ENCODE measurements around the gene ZC3HAV1.
"Not testable (repeated sequence)": the region's sequence is repeated elsewhere in the genome, so short reads cannot be mapped to it uniquely, and the experiment has no call there.

The ZC3HAV1 gene

DNA sequence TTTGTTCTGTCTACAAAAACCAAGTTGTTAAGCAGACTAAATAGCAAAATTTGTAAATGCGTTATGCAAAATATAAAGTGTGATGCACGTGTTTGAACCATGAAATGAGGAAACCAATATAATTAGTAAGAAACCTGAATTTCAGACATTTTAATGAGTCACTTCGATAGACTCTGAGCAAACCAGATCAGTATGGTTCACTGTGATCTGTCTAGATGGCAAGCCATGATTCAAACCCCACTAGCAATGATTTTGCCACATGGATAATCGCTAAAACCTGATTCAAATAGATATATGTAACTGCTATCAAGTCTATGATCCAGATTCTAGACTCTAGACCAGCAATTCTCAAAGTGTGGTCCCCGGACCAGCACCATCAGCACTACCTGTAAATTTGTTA, 24.8 kb downstream of the ZC3HAV1 start:
- DNase-seq: no peak

DNA sequence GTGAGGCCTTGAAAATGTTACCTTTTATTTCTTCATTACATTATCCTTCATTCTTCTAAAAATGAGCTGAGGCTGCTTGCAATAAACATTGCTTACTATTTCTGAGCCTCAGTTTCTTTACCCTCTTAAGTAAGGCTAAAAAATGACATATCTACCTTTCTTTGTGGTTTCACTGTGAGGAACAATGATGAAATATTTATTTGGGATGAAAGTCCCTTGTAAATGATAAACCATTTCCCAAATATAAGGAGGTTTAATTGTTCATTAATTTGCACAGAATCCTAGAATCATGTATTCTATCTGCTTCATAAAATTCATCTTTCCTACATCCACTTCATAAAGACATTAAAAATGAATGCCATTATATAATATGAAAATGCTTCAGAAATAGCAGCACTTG, 27.9 kb downstream of the ZC3HAV1 start:
- no peak for DNase-seq

DNA sequence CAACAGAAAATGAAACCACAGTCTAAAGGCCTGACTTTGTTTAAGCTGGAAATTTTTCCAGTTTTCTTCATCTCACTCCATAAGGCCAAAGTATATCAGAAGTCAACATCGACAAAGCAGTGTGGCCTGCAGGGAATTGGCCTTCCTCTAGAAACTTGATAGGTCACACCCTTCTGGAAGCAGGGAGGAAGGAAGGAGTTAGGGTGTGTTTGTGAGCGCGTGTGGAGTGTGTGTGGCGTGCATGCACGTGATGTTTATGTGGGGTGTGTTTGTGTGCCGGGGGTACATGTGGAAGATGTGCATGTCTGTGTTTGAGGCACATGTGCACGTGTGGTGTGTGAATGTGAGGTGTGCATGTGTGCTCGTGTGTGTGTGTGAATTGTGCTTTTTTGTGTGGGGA, 28.6 kb downstream of the ZC3HAV1 start:
- DNase-seq: no peak

DNA sequence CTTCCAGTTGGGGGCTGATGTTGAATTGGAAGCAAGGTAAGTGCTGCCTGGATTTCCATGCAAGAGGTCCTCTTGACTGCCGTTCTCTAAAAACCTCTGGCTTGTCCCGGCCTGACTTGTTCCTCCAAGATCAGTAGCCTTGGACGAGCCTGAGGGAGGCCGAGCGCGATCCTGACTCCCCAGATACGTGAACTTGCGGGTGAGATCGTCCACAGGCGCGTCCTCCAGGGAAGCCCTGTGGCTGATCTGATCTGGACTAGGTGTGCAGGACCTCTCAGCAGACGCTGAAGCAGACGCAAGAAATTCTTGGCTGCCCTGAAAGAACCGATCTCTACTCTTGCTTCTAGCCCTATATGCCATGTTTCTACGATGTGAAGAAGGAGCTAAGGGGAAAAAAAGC, 29.7 kb downstream of the ZC3HAV1 start:
- DNase-seq: no peak

DNA sequence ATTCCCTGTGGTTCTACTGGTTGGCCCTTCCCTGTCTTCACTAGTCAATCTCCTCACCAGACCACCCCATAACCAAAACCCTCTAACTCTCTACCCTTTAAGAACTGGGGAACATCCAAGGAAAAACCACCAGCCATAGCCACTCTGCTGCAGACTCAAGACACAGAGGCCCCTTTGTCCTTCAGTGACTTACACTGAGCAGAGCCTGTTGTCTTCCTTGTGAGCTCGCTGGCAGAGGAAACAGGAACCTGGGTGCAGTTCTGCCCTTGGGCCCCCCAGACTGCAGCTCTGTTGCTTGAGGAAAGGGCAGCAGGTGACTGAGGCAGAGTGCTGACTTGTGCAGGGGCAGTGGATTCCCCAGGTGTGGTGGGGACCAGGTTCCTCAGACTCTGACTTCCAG, 30.6 kb downstream of the ZC3HAV1 start:
- no peak for DNase-seq

DNA sequence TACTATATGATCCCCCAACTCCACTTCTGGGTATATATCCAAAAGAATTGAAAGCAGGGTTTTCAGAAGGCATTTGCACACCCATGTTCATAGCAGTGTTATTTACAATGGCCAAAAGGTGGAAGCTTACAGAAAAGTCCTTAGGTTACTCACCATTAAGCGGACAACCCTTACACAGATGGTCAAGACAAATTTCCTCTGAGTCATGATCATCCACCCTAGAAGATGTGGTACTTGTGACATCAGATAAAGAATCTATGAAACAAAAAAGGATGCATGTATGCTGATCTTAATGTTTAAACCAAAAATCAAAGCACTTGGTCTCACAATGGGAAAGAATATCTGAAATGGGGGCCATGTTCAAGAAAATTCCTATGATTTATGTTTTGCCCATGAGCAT, 31.1 kb downstream of the ZC3HAV1 start:
- DNase-seq: no peak

DNA sequence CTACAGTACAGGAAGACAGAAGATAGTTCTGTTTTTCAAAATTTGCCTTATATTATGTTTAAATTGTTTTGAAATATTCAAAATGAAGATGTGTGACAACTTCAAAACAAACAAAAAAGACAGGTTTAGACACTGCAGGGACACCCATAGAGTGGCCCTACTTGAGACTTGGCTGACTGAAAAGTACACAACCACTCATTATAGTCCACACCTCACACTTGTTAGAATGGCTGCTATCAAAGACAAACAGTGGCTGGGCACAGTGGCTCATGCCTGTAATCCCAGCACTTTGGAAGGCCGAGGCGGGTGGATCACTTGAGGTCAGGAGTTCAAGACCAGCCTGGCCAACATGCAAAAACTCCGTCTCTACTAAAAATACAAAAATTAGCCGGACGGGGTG, 31.8 kb downstream of the ZC3HAV1 start:
- DNase-seq: not testable (repeated sequence)

DNA sequence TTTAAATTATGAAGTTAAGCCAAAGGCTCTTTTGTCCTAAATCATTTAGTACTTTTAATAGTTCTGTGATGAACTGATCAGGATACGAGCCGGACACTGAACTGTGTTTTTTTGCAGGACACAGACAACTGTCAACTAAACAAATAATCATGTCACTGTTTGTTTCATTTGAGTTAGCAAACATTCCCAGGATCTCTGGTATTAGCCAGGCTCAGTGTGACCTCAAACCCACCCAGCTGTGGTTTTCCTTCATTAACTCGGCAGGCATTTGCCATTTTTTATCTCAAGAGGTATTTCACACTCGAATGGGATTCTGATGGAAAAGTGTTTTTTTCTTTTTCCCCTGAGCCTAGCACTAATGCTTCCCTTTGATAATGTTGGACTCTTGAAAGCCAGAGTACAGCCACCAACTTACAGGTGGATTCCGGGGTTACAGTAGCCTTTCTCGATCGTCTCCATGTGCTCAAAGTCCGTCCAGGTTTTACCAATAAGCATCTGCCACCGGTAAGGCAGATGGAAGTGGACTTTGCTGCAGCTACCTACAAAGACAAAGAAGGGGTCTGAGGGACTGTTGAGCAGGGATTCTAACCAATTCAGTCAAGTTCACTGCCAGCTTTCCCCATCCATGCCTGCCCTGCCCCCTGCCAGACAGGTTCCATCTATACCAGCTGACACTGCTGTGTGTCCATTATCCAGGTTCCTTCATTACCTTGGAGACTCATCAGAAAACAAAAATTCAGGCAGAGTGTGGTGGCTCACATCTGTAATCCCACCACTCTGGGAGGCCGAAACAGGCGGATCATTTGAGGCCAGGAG, 33.4 kb downstream of the ZC3HAV1 start:
- DNase-seq: no peak

DNA sequence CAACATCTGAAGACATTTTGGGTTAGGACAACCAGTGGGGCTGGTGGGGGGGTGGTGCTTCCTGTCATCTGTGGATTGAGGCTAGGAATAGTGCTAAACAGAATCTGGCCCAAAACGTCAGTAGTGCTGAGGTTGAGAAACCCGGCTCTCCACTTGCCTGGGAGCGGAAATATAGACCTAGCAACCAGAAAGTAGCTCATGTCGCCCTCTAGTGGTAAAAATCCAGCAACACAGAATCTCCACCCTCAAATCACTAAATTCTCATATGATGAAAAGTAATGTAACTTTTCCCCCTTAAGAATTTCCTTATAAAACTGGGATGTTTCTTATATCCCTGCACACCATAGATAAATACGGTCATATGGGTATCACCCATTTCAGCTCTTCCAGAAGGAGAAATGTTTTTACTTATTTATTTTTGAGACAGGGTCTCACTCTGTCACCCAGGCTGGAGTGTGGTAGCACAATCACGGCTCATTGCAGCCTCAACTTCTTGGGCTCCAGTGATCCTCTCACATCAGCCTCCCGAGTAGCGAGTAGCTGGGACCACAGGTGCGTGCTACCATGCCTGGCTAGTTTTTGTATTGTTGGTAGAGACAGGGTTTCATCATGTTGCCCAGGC, 34.4 kb downstream of the ZC3HAV1 start:
- DNase-seq: peak; percentile 45 to 63

DNA sequence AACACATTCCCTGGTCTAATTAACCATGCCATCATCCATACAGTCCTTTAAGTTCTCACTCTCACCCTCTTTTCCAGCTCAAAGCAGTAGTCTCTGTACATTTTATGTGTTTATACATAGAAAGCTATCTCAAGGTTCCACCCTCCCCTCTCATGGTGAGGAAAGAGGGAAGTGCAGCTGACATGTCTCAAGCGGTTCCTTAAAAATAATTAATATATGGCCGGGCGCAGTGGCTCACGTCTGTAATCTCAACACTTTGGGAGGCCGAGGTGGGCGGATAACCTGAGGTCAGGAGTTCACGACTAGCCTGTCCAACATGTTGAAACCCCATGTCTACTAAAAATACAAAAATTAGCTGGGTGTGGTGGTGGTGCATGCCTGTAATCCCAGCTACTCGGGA, 36.7 kb downstream of the ZC3HAV1 start:
- no peak for DNase-seq

DNA sequence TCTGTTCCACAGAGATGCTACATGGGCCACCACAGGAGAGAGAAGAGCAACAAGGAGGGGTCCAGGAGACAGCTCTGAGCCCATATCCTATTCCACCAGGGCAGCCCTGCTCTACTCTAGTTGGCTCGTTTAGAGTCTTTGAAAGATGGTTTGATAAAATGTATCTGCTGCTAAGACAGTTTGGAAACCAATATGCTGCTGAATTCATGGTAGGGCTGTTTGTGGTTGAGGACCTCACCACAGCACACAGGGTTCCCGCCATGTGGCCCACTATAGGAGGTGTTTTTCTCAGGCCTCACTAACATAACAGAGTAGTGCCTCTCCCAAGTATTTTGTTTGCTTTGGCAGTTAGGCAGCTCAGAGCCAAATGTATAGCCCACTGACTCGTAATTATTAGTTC, 37.8 kb downstream of the ZC3HAV1 start:
- no peak for DNase-seq

DNA sequence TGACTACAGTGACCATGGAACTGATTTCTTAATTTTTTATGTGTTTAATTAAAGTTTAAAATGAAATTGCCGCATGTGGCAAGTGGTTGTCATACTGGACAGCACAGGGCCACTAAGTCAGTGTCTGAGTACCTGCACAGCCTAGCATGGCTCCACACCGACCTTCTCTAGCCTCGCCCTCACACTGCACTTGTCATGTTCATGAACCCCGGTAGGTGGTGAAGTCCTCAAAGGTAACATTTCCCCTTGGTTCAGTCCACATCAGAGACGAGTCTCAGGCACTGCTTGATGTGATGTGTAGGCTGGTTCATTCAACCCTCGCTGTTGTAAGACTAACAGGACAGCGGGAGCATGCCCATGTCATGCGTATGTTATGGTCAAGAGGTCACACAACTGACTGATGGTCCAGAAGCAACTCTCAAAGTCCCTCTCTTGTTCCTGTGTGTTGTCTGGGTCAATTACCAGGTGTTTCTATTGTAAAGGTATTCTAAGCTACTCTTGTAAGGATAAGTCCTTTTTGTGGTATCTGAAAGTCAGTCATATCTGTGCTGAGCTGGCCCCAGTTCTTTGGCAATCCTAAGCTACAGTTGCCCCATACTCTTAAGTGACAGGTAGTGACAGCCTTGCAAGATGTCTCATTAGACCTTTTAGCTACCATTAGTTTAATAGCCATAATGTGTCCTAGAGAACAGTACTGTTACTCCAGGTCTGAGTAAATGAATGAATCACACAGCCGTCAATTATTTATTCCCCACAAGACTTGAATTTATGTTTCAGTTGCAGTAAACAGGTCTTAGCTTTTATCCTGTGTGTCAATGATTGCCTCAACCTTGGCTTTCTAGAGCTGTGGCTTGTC, 40.7 kb downstream of the ZC3HAV1 start:
- no peak for DNase-seq

DNA sequence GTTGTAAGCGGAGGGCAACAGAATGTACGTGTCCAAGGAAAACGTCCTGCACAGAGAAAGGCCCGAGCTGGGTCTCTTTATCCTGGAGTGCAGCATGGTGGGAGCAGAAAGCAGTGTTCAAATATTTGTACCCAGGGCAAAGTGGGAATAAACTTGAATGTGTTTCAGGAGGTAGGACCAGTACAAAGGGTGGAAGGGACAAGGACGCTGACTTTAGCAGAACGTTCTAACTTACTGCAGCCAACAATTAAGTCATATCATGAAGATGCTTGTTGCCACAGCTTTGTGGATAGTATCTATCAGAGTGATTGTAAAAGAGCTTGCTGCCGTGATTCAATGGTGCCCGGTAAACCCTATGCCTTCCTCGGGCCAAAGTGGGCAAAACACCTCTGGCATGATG, 43.2 kb downstream of the ZC3HAV1 start:
- DNase-seq: no peak

DNA sequence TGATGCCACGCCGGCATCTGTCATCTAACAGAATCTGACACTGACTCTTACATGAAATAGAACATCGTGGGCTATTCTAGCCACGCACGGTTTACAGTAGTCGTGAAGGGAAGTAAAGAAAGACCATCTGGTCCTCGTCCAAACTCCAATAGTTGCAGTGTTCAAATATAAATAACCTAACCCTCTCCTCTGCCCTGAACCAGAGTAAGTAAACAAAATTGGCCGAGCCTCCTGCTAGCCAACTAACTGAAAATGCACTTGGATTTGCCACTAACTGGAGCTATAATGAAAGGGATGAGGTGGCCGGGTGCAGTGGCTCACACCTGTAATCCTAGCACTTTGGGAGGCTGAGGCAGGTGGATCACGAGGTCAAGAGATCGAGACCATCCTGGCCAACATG, 44.2 kb downstream of the ZC3HAV1 start:
- no peak for DNase-seq

DNA sequence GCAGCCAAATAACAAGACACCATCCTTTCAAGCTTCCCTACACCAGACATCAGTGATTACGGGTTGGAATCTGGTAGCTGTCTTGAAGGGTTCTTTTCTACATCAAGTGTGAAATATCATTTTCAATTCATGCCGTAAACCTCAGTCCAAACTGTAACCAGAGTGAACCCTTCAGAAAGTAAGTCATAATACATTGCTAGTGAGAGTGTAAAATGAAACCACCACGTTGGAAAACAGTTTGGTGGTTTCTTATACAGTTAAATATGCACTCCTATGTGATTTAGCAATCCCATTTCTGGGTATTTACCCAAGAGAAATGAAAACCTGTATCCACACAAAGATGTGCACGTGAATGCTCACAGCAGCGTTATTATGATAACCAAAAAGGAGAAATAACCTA, 48.1 kb downstream of the ZC3HAV1 start:
- no peak for DNase-seq

DNA sequence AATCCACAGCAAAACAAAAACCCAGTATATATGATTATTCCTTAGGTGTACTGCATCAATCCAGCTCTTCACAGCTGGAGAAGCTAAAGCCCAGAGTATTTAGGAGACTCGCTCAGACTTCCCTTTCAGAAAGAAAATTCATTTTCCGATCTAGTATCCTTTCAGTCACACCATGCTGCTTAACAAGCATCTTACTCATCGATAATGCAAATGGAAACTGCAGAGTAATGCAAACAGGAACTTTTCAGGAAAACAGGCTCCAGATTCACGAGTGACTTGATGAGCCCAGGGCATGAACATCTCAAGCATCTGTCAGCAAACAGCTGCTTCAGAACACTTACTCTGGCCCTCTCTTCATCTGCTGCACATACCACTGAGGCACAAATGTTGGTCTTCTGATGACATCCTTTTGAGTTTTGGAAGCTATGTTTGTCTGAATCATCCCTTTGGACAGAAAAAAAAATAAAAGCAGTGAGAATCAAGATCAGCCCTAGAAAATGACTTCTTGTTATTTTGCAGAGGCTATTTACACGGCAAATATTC, 48.8 kb downstream of the ZC3HAV1 start:
- DNase-seq: no peak

DNA sequence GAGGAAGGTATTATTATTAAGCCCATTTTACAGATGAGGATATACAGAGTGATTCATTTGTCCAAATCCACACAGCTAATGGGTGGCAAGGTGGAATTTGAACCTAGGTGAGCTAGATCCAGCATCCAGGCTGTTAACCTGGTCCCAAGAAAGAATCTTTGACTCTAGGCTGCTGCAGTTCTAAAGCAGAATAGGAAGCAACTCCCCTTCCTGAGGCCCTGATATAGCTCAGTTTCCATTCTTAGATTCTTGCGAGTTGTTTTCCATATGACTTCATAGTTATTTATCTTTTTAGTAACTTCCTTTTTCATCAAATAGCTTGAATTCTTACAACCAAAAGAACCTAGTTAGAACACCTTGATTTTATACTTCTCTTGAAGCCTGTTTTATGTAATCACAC, 49.6 kb downstream of the ZC3HAV1 start:
- no peak for DNase-seq

DNA sequence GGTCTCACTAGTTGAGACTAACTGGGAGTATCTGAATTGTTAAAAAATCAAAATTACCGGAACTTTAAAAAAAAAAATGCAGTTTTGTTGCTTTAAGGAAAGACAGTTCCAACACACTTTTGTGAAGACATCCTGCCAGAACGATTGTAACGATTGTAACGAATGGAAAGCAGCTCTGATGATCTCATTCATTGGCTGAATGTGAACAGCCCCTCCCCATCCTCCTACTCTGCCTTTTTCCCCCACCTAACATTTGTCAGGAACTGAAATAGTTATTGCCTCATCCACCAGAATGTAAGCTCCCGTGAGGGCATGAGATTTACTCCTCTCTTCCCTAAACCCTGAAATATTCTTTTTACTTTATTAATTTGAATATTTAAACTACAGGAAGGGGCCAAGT, 50.6 kb downstream of the ZC3HAV1 start:
- no peak for DNase-seq

DNA sequence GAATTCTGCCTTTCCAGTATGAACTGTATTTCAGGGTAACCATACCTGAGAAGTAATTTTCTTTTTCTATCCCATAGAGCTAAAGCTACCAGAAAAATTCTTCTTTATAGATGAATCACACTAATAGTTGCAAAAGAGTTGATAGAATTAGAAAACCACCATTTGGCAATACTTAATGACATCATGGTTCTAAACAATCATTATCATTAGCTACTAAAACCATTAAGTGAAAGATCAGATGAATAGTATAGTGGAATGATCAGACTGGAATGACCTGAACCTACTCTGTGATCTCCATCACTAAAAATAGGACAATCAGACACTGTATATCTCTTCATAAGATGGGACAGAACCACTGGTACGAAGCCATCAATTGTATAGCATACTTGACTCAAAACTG, 53.8 kb downstream of the ZC3HAV1 start:
- no peak for DNase-seq

DNA sequence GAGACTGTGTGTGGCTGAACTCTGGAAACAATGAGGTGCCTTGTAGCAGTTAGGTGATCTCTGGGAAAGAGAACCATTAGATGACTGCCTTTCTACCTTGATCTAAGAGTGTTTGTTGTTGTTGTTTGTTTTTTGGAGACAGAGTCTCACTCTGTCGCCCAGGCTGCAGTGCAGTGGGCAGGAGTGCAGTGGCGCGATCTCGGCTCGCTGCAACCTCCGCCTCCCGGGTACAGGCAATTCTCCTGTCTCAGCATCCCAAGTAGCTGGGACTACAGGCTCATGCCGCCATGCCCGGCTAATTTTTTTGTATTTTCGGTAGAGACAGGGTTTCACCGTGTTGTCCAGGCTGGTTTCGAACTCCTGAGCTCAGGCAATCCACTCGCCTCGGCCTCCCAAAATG, 54.9 kb downstream of the ZC3HAV1 start:
- not testable (repeated sequence) for DNase-seq

DNA sequence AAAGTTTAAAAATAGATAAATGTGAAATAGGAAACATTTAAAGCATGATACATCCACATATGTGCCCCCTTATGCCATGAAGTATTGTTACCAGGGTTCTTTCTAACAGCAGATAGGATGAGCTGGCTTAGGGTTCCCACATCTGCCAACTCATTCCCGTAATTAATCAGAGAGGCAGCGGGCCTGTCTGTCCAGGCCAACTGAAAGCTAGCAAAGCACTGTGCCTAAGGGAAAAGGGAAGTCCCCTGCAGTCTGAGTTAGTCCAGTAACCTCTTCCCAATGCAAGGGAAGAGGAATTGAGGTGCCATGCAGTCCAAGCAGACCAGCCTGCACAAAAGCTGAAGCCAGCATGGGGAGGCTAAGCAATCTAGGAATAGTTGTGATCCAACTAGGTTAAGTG, 55.4 kb downstream of the ZC3HAV1 start:
- DNase-seq: no peak

DNA sequence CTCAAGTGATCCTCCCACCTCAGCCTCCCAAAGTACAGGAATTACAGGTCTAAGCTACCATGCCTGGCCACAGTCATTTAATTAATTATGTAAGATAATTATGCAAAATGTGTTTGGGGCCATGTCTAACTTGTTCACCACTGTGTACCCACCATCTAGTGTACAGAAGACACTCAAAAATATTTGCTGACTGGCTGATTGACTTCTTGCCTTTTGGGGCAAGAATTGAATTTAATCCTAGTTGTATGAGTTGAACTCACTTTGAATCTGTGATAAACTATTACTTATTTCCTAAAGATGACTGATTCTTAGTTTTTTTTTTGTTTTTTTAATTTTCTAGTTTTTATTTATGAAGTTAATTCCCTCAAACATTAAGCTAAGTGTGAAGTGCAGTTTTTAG, 57.9 kb downstream of the ZC3HAV1 start:
- DNase-seq: no peak

DNA sequence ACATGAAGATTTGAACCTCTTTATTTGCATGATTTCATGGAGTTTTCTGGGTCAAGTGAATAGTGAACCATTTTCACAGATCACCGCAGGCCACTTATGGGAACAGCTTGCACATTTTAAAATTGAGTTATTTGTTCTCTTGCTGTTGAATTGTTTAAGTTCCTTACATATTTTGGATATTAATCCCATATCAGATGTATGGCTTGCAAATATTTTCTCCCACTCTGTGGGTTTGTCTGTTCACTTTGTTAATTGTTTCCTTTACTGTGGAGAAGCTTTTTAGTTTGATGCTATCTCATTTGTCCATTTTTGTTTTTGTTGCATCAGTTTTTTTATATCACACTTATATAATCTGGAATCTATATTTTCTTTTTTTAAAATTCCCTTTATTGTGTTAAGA, 59.6 kb downstream of the ZC3HAV1 start:
- no peak for DNase-seq

DNA sequence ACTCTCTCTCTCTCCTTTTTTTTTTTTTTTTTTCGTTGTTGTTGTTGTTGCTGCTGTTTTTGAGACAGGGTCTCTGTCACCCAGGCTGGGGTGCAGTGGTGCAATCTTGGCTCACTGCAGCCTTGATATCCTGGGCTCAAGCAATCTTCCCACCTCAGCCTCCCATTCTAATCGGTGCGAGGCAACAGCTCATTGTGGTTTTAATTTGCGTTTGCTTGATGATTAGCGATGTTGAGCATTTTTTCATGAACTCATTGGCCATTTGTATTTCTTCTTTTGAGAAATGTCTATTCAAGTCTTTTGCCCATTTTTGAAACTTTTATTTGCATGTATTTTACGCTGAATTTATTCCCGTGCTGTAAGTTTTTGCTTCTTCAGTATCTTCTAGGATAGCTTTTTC, 60.4 kb downstream of the ZC3HAV1 start:
- no peak for DNase-seq
